Mesenchymal stem cell (in vitro differentiated cells and primary cell): Measurements from ENCODE around the gene MROH2A.

ENCODE experiments used
- DNase-seq: peaks from one replicate; pipeline ENCODE4 v3.0.0-alpha.2; 2013
- H2AFZ ChIP-seq: one replicate; pipeline ENCODE4 v1.6.1; 2013; ENCODE audit warnings: low read depth, mild to moderate bottlenecking, control low read depth, inconsistent platforms, low read length, moderate library complexity
- H2AK5ac ChIP-seq: 2 replicates; pipeline ENCODE4 v1.6.1; 2013; ENCODE audit warnings: low read length, moderate library complexity, mild to moderate bottlenecking, inconsistent platforms; ENCODE audit not compliant: severe bottlenecking
- H2BK120ac ChIP-seq: one replicate; pipeline ENCODE4 v1.6.1; 2013; ENCODE audit warnings: low read depth, mild to moderate bottlenecking, inconsistent platforms, low read length, moderate library complexity
- H2BK12ac ChIP-seq, 2 experiments: one replicate each; pipeline ENCODE4 v1.6.1; 2013; ENCODE audit warnings: inconsistent platforms in 2 of 2, low read length in 2 of 2, mild to moderate bottlenecking in 2 of 2, moderate library complexity in 2 of 2, control low read depth in 1 of 2
- H2BK15ac ChIP-seq: one replicate; pipeline ENCODE4 v1.6.1; 2013; ENCODE audit warnings: mild to moderate bottlenecking, low read depth, inconsistent platforms; ENCODE audit not compliant: poor library complexity, severe bottlenecking
- H2BK5ac ChIP-seq: 2 replicates; pipeline ENCODE4 v1.6.1; 2013; ENCODE audit warnings: low read depth, mild to moderate bottlenecking, low read length, control low read depth, inconsistent platforms; ENCODE audit not compliant: poor library complexity, severe bottlenecking
- H3K14ac ChIP-seq, 2 experiments: one replicate each; pipeline ENCODE4 v1.6.1; 2013; ENCODE audit warnings: inconsistent platforms in 2 of 2, low read length in 2 of 2, control low read depth in 1 of 2, mild to moderate bottlenecking in 1 of 2, moderate library complexity in 1 of 2
- H3K18ac ChIP-seq, 2 experiments: one replicate each; pipeline ENCODE4 v1.6.1; 2013; ENCODE audit warnings: inconsistent platforms in 2 of 2, low read length in 2 of 2, control low read depth in 1 of 2, low read depth in 1 of 2, mild to moderate bottlenecking in 1 of 2
- H3K23ac ChIP-seq, 2 experiments: one replicate each; pipeline ENCODE4 v1.6.1; 2013; ENCODE audit warnings: inconsistent platforms in 2 of 2, low read length in 2 of 2, mild to moderate bottlenecking in 2 of 2, moderate library complexity in 2 of 2, control low read depth in 1 of 2
- H3K27ac ChIP-seq: 2 replicates; pipeline ENCODE4 v1.5.1; 2013; ENCODE audit warnings: mild to moderate bottlenecking, moderate library complexity, low read length, control low read depth, inconsistent platforms; ENCODE audit not compliant: poor library complexity, severe bottlenecking
- H3K27me3 ChIP-seq, 2 experiments: 2 replicates each; pipeline versions ENCODE4 v1.6.1 to v1.7.0; 2013; ENCODE audit warnings: low read length in 2 of 2, mild to moderate bottlenecking in 2 of 2, moderate library complexity in 2 of 2, control low read depth in 1 of 2, inconsistent platforms in 1 of 2; ENCODE audit not compliant: control insufficient read depth in 1 of 2, insufficient read depth in 1 of 2
- H3K36me3 ChIP-seq, 2 experiments: 2 replicates each; pipeline versions ENCODE4 v1.6.1 to v1.7.0; 2013; ENCODE audit warnings: low read length in 2 of 2, control low read depth in 1 of 2, inconsistent platforms in 1 of 2, low read depth in 1 of 2, mild to moderate bottlenecking in 1 of 2; ENCODE audit not compliant: insufficient read depth in 2 of 2, control insufficient read depth in 1 of 2
- H3K4ac ChIP-seq, 2 experiments: one replicate each; pipeline ENCODE4 v1.6.1; 2013; ENCODE audit warnings: inconsistent platforms in 2 of 2, low read length in 2 of 2, mild to moderate bottlenecking in 2 of 2, moderate library complexity in 2 of 2, control low read depth in 1 of 2, low read depth in 1 of 2
- H3K4me1 ChIP-seq: 2 replicates; pipeline ENCODE4 v1.6.1; 2013; ENCODE audit warnings: low read depth, low read length, control low read depth; ENCODE audit not compliant: control insufficient read depth, insufficient read depth
- H3K4me2 ChIP-seq: 2 replicates; pipeline ENCODE4 v1.6.1; 2013; ENCODE audit warnings: low read length, mild to moderate bottlenecking, inconsistent platforms; ENCODE audit not compliant: poor library complexity, severe bottlenecking
- H3K4me3 ChIP-seq, 2 experiments: 2 replicates each; pipeline versions ENCODE4 v1.5.1 to v1.7.0; 2013; ENCODE audit warnings: low read length in 2 of 2, mild to moderate bottlenecking in 2 of 2, control low read depth in 1 of 2, low read depth in 1 of 2; ENCODE audit not compliant: insufficient read depth in 1 of 2
- H3K79me1 ChIP-seq: replicated peaks from 2 replicates; pipeline ENCODE4 v1.6.1; 2013; ENCODE audit warnings: mild to moderate bottlenecking, control low read depth, low read length, inconsistent platforms; ENCODE audit not compliant: poor library complexity, severe bottlenecking
- H3K9ac ChIP-seq: 2 replicates; pipeline ENCODE4 v1.7.0; 2013; ENCODE audit warnings: mild to moderate bottlenecking, low read length, moderate library complexity
- H3K9me3 ChIP-seq: 2 replicates; pipeline ENCODE4 v1.7.0; 2013; ENCODE audit warnings: mild to moderate bottlenecking, low read length; ENCODE audit not compliant: control insufficient read depth
- H4K8ac ChIP-seq: one replicate; pipeline ENCODE4 v1.6.1; 2013; ENCODE audit warnings: inconsistent platforms, mild to moderate bottlenecking, low read length, moderate library complexity
- H4K91ac ChIP-seq: one replicate; pipeline ENCODE4 v1.6.1; 2013; ENCODE audit warnings: mild to moderate bottlenecking, low read length, inconsistent platforms
- WGBS: methylation state at CpG from one replicate; pipeline ENCODE4 v1.1.7; 2013; ENCODE audit warnings: mixed read lengths; 5-methylcytosine and 5-hydroxymethylcytosine counted together

The MROH2A gene

DNA sequence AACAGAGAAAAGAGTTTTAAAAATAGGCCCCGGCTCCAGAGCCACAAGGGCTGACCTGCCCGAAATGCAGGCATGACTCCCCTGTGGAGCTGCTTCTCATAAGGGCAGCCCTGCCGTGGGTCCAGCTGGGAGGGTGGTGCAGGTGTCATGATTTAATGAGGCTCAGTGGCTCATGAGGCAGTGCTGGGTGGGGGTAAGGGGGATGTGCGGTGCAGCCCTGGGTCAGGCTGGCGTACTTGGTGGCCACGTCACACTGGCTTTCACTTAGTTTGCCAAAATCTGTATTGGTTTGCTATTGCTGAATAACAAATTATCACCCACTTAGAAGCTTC, 42.6 kb downstream of the MROH2A start:
- Histone ChIP-seq H3K14ac (no peak overlapping the region), H4K8ac (no peak overlapping the region), H3K4me1 (peaks cover 4% of the 10 kb centered on the region), H3K4me3 (no peak overlapping the region), H3K9ac (no peak overlapping the region), H3K18ac (no peak overlapping the region), H2BK12ac (no peak overlapping the region), H3K4me2 (no peak overlapping the region), H2BK15ac (no peak overlapping the region), H4K91ac (no peak overlapping the region), H3K36me3 (no peaks in the 10 kb centered on the region), H2BK120ac (no peak overlapping the region), H3K79me1 (no peaks in the 10 kb centered on the region), H3K4ac (no peak overlapping the region), H3K27me3 (peaks cover 21 to 27% of the 10 kb centered on the region in 2 experiments), H2BK5ac (no peak overlapping the region), H2AFZ (no peak overlapping the region), H3K9me3 (no peaks in the 10 kb centered on the region), H2AK5ac (no peak overlapping the region), H3K23ac (no peak overlapping the region), H3K27ac (no peak overlapping the region)
- no peak for DNase-seq
- WGBS: 81% methylated on average over 3 of the region's 6 CpGs

DNA sequence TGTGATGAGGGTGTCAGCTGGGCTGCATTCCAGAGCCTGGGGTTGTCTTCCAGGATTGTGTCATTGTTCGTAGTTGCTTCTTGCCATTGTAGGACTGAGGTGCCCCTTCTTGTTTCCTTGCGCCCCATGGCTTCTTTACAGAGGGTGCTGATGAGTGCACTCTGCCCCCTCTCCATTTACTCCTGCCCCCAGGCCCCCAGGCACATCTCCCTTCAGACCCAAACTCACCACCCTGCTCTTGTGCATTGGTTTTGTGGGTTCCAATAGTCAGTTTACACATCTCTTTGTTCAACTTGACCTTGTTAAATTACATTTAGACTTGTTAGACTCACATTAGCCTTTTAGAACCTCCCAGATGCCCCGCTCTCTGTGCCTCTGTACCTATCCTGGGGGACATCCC, 43.1 kb downstream of the MROH2A start:
- DNase-seq: no peak
- H3K9ac ChIP-seq: no peak overlapping the region
- no peak overlapping the region for H2BK12ac ChIP-seq
- H2AFZ ChIP-seq: no peak overlapping the region
- no peak overlapping the region for H2BK15ac ChIP-seq
- no peak overlapping the region for H2BK120ac ChIP-seq
- H4K91ac ChIP-seq: no peak overlapping the region
- H3K27ac ChIP-seq: no peak overlapping the region
- H3K4me3 ChIP-seq: no peak overlapping the region
- H3K4me2 ChIP-seq: no peak overlapping the region
- no peaks in the 10 kb centered on the region for H3K79me1 ChIP-seq
- H3K23ac ChIP-seq: no peak overlapping the region
- no peak overlapping the region for H3K18ac ChIP-seq
- no peak overlapping the region for H3K14ac ChIP-seq
- H3K4me1 ChIP-seq: peaks cover 4% of the 10 kb centered on the region
- no peak overlapping the region for H2AK5ac ChIP-seq
- peaks cover 21 to 27% of the 10 kb centered on the region in 2 experiments for H3K27me3 ChIP-seq
- 87% methylated on average over 2 of the region's 3 CpGs for WGBS
- H2BK5ac ChIP-seq: no peak overlapping the region
- no peak overlapping the region for H3K4ac ChIP-seq
- H4K8ac ChIP-seq: no peak overlapping the region
- no peaks in the 10 kb centered on the region for H3K9me3 ChIP-seq
- H3K36me3 ChIP-seq: no peaks in the 10 kb centered on the region

DNA sequence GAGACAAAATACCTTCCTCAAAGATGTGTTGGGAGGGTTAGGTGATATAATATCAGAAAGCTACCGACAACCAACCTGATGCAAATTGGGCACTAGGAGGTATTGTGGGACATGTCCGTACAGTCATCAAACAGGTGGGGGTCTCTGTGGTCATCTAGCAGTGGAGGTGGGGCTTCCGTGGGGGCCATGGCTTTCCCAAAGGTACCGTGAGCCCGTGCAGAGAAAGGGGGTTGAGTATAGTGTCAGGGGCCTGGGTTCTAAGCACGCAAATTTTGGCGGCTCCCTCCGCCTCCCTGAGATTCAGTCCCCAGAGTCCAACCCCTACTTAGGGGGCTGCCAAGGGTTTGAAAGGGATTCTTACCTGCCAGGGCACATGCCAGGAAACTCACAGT, 43.6 kb downstream of the MROH2A start:
- Histone ChIP-seq H3K36me3 (no peaks in the 10 kb centered on the region), H3K9me3 (no peaks in the 10 kb centered on the region), H2AFZ (no peak overlapping the region), H3K4ac (no peak overlapping the region), H2BK12ac (no peak overlapping the region), H4K8ac (no peak overlapping the region), H2BK5ac (no peak overlapping the region), H3K4me3 (no peak overlapping the region), H3K4me1 (peaks cover 2% of the 10 kb centered on the region), H3K79me1 (no peaks in the 10 kb centered on the region), H2BK120ac (no peak overlapping the region), H3K9ac (no peak overlapping the region), H3K4me2 (no peak overlapping the region), H2AK5ac (no peak overlapping the region), H2BK15ac (no peak overlapping the region), H3K23ac (no peak overlapping the region), H3K27me3 (peaks cover 21 to 27% of the 10 kb centered on the region in 2 experiments), H4K91ac (no peak overlapping the region), H3K18ac (no peak overlapping the region), H3K14ac (no peak overlapping the region), H3K27ac (no peak overlapping the region)
- DNase-seq: no peak
- 83% methylated on average over 8 of the region's 8 CpGs for WGBS

DNA sequence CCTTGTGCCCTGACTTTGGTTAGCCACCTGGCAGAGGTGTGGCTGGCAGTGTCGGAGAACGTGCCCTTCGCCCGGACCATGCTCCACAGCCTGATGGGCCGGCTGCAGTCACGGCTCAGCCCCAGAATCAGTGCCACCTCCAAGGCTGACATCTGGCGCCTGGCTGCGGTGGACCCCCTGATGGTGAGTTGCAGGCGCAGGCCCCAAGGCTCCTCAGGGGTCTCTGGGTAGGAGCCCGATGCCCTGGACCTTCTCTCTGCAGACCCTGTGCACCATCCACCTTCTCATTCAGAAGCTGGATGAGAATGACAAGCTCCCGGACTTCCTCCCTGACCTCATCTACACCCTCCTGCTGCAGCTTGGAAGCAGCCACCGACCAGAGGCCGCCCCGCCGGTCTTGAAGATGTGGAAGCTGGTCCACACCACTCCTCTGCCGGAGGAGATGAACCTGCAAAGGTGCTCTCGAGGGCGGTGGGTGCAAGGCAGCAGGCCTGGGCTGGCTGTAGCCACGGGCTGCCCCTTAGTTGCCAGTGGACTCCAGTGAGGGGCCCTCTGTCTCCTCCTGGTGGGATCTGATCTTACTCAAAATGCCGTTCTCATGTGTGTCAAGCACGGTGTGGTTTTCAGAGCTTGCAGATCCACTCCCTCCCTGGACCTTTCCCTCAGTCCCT, 44.1 kb downstream of the MROH2A start:
- Histone ChIP-seq H3K36me3 (no peaks in the 10 kb centered on the region), H4K91ac (no peak overlapping the region), H2AFZ (no peak overlapping the region), H3K4ac (no peak overlapping the region), H2AK5ac (no peak overlapping the region), H3K23ac (no peak overlapping the region), H2BK120ac (no peak overlapping the region), H2BK15ac (no peak overlapping the region), H3K4me3 (no peak overlapping the region), H3K14ac (no peak overlapping the region), H3K9ac (no peak overlapping the region), H3K79me1 (no peaks in the 10 kb centered on the region), H2BK12ac (no peak overlapping the region), H3K27ac (no peak overlapping the region), H3K4me2 (no peak overlapping the region), H3K4me1 (peaks cover 1% of the 10 kb centered on the region), H3K18ac (no peak overlapping the region), H3K27me3 (peaks cover 21 to 27% of the 10 kb centered on the region in 2 experiments), H2BK5ac (no peak overlapping the region), H4K8ac (no peak overlapping the region), H3K9me3 (no peaks in the 10 kb centered on the region)
- no peak for DNase-seq
- 91% methylated on average over 21 of the region's 21 CpGs for WGBS
